ENCODE measurements around the gene PPP2R3C.
"Not testable (repeated sequence)": the region's sequence is repeated elsewhere in the genome, so short reads cannot be mapped to it uniquely, and the experiment has no call there.

The PPP2R3C gene

DNA sequence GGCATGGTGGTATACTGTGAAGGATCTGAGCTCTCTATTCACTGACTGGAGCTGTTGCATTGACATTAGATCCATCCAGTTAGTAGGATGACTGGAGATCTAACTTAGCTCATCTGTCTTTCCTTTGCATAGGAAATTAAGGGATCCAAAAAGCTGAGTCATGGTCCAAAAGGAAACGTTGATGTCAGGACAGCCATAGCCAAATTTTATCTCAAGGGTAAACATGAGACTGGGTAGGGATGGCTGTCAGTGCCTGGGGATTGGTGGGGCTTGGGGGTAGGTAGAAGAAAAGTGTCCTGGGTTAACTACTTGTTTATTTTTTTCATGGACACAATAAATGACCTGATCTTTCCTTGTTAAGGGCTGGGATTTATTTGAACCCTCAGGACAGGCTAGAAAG lies 71.1 kb downstream of the PPP2R3C start:
- DNase-seq: no peak

DNA sequence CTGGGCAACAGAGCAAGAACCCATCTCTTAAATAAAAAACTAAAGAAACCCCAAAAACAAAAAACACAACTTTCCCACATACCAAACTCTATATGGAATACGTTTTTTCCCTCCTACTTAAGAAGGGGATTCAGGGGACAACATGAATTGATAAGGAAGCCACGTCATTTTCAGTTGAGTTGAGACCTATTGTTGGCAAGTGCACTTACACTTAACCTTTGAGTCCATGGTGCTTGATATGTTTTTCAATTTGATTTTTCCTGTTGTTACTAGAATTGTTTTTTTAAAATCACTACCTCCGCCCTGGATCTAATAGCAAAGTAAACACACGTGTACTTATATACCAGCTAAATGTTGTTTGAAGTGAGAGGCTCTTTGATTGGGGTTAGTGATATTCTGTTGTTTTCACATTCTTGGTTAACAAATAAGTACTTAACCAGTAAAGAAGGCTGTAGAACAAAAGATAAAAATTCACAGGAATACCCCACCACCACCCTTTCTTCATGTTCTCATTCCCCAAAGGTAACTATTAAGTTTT lies 73.7 kb downstream of the PPP2R3C start:
- DNase-seq: no peak

DNA sequence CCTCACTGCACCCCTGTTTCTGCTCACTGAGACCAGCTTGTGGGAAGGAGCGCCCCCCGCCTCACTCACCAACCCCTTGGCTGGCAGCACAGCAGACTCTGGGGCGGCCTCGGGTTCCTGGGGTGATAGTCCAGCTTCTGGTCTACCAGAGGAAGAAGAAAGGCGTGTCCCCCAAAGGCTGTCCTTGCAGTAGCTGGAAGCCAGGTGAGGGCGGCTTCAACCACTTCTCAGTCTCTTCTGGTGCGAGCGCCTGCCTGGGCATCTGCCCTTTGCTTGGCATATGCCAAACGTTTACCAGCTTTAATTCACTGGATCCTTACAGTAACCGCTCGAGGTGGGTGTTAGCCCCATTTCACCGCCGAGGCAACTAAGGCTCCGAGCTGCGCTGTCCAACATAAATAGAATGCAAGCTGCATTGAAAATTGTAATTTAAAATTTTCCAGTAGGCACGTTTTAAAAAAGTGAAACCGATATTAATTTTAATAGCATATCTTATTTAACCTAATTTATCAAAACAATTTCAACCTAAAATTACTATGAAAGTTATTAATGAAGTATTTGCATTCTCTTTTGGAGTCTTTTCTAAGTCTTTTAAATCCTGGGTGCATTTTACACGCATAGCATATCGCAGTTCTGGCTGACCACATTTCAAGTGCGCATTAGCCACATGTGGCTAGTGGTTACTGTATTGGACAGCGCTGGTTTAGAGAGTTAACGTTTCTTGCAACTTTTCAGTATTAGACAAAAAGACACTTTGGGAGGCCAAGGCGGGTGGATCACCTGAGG lies 74.8 kb downstream of the PPP2R3C start:
- DNase-seq: peak; percentile 41 to 72

DNA sequence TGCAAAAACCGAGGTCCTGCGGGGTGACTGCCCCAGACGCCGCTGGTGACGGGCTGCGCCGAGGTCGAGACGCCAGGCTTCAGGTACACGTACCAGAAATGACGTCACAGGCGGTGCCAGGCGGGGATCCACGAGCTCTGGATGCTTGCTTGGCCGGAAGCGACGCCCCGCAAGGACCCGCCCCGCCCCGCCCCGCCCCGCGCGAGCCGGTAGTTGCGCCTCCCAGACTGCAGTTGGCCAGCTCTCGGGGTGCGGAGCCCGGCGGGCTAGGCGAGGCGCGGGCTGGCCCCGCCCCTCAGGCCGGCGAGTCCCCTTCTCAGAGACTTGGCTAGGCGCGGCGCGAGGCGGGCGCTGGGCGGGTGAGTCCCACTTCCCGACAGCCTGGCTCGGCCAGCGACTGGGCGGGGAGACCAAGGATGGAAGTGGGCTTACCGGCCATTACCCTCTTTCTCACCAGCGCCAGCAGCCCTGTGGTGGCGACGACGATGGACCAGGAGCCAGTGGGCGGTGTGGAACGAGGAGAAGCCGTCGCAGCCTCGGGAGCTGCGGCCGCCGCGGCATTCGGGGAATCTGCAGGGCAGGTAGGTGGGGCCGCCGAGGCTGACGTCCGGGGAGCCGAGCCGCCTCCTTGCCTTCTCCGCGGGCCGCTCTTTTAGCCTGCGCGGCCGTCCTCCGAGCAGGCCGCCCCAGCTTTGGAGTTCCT lies 75.6 kb downstream of the PPP2R3C start, which contains the start of gene FAM177A1:
Gene FAM177A1, plus strand, starts transcription at position 225 of the 703 bp plus-strand sequence. Its CDS starts 192 bp downstream, at position 417.
- peak; percentile 99 for DNase-seq

DNA sequence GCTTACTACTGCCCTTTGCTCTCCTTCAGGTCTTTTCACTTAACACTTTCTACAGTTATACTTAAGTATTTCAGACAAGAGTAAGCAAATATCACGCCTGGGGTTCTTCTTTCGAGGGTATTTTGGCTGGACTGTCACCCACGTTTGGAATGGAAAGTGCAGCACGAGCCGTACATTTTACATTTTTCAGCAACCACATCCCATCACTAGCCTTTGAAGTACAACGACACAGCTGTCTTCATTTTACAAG lies 76.1 kb downstream of the PPP2R3C start:
- DNase-seq: no peak

DNA sequence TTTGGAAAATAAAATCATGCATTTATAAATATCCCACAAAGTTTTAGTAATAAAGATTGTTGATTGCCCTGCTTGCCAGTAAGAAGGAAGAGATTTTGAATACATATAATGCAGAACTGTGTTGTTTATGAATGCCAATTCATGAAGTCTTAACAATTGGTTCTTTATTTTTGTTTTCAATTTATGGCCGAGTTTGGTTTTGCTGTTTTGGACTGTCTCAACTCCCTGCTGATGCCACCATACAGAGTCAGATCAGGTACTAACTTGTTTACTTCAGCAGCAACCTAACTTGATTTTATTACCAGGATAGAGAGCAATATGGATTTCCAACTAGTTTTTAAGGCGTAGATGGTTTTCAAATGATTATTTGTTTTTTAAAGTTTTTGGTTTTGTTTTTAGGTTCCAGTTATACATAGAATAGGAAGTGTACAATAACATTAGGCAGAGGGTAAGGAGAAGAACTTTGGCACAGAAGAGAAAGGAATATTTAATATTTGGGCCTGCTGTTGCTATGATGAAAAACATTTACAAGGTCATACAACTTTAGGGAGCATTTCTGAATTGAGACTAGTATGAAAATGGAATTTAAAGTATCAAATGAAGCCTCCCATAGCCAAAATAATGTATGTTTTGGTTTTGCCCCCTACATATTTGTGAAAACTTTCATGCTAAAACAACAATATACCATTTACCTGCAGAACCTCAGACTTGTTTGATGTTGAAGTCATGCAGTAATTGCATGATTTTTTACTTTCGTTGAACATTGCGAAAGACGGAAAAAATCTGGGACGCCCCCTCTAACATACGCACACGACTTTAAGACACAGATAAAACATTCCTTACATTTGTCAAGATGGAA lies 76.6 kb downstream of the PPP2R3C start:
- DNase-seq: no peak

DNA sequence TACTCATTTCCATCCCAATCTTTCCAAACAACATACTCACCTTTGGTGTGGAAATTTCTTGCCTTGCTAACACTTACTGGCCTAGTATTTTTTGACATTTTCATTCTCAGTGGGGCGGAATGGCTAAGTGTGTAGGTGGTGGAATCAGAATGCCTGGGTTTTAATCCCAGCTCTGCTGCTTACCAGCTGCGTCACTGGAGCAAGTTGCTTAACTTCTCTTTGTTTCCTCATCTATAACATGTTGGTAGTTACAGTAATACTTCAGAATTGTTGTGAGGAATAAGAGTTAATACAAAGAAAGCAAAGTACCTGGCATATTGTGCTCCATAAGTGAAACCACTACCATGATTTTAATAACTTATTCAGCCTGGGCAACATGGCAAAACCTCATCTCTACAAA lies 78.7 kb downstream of the PPP2R3C start:
- DNase-seq: no peak

DNA sequence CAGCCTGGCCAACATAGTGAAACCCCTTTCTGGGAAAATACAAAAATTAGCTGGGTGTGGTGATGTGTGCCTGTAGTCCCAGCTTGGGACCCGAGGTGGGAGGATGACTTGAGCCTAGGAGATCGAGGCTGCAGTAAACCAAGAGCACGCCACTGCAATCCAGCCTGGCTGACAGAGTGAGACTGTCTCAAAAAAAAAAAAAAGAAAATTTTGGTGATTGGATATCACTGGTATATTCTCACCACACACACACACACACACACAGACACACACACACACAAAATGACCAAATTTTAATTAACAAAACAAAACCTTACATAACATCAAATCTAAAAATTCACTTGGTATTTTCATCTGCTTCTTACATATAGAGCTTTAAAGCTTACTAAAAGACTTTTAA lies 79.2 kb downstream of the PPP2R3C start:
- no peak for DNase-seq

DNA sequence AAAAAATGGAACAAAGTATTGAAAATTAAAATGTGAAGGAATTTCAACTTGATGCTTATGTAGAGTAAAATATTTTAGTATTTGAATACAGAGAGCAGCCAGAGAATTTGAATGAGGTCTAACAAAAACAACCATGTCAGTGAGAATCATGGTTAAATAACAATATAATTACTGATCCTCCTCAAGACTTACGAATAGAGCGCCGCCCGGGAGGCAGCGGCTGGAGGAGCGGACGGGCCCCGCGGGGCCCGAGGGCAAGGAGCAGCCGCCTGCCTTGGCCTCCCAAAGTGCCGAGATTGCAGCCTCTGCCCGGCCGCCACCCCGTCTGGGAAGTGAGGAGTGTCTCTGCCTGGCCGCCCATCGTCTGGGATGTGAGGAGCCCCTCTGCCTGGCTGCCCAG lies 83.5 kb downstream of the PPP2R3C start:
- not testable (repeated sequence) for DNase-seq

Data from NCI-H524 (cell line).